ENCODE results near the gene SLC25A22.

- TF ChIP-seq, protein P1, sequence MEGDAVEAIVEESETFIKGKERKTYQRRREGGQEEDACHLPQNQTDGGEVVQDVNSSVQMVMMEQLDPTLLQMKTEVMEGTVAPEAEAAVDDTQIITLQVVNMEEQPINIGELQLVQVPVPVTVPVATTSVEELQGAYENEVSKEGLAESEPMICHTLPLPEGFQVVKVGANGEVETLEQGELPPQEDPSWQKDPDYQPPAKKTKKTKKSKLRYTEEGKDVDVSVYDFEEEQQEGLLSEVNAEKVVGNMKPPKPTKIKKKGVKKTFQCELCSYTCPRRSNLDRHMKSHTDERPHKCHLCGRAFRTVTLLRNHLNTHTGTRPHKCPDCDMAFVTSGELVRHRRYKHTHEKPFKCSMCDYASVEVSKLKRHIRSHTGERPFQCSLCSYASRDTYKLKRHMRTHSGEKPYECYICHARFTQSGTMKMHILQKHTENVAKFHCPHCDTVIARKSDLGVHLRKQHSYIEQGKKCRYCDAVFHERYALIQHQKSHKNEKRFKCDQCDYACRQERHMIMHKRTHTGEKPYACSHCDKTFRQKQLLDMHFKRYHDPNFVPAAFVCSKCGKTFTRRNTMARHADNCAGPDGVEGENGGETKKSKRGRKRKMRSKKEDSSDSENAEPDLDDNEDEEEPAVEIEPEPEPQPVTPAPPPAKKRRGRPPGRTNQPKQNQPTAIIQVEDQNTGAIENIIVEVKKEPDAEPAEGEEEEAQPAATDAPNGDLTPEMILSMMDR (IDR thresholded peaks at IDR 0.05): no peak
- no peak for TF ChIP-seq POLR2A (IDR thresholded peaks at IDR 0.05)
These were observed 18.8 kb downstream of the SLC25A22 start for GRCh38 chr11:778976-779954.
